HL-60 (cell line): Measurements from ENCODE around the gene THPO.

Source experiments
- DNase-seq, 2 experiments: peaks; one replicate each; pipeline ENCODE4 v3.0.0-alpha.2; 2010 to 2020; ENCODE audit warnings: low read depth in 1 of 2, low spot score in 1 of 2
- H3K27ac ChIP-seq: fragments of 250-450 bp; sonication (Bioruptor Pico); replicated peaks from 2 replicates; pipeline ENCODE4 v1.5.1; 2020; ENCODE audit warnings: mild to moderate bottlenecking, moderate library complexity
- H3K27me3 ChIP-seq: fragments of 250-450 bp; sonication (Bioruptor Pico); 2 replicates; pipeline ENCODE4 v1.5.1; 2021; ENCODE audit warnings: mild to moderate bottlenecking, moderate library complexity; ENCODE audit not compliant: insufficient read depth, poor library complexity, severe bottlenecking
- H3K4me3 ChIP-seq: replicated peaks from 2 replicates; pipeline ENCODE4 v1.5.1; 2011; ENCODE audit warnings: mild to moderate bottlenecking, control low read depth, low read length; ENCODE audit not compliant: insufficient read depth
- GABPA ChIP-seq: IDR thresholded peaks from 2 replicates; pipeline ENCODE4 v1.6.1; 2012; ENCODE audit warnings: low read depth
- POLR2AphosphoS5 ChIP-seq: IDR thresholded peaks from 2 replicates; pipeline ENCODE4 v1.6.1; 2012; ENCODE audit warnings: low read depth
- REST ChIP-seq: IDR thresholded peaks from 2 replicates; pipeline ENCODE4 v1.6.1; 2012; ENCODE audit warnings: low read depth; ENCODE audit not compliant: insufficient replicate concordance
- SPI1 ChIP-seq: IDR thresholded peaks from 2 replicates; pipeline ENCODE4 v1.6.1; 2012; ENCODE audit warnings: low read depth, mild to moderate bottlenecking, borderline replicate concordance
- TF ChIP-seq, protein P1 (sequence below): IDR thresholded peaks from one replicate; pipeline ENCODE4 v1.5.1; 2011; ENCODE audit warnings: low read length, control low read depth, inconsistent platforms; ENCODE audit not compliant: insufficient read depth

THPO gene

GRCh38 chr3:184361932-184362667 is 15.9 kb downstream of the THPO start:
- Histone ChIP-seq H3K27me3 (no peaks in the 10 kb centered on the region), H3K27ac (peak overlapping the region; percentile 75), H3K4me3 (peak overlapping the region; percentile 80)
- no peak for TF ChIP-seq SPI1
- no peak for TF ChIP-seq GABPA
- TF ChIP-seq POLR2AphosphoS5, result no peak
- TF ChIP-seq REST, result no peak
- TF ChIP-seq, protein P1, sequence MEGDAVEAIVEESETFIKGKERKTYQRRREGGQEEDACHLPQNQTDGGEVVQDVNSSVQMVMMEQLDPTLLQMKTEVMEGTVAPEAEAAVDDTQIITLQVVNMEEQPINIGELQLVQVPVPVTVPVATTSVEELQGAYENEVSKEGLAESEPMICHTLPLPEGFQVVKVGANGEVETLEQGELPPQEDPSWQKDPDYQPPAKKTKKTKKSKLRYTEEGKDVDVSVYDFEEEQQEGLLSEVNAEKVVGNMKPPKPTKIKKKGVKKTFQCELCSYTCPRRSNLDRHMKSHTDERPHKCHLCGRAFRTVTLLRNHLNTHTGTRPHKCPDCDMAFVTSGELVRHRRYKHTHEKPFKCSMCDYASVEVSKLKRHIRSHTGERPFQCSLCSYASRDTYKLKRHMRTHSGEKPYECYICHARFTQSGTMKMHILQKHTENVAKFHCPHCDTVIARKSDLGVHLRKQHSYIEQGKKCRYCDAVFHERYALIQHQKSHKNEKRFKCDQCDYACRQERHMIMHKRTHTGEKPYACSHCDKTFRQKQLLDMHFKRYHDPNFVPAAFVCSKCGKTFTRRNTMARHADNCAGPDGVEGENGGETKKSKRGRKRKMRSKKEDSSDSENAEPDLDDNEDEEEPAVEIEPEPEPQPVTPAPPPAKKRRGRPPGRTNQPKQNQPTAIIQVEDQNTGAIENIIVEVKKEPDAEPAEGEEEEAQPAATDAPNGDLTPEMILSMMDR, result no peak
- DNase-seq, result peak; percentile 59 to 77

GRCh38 chr3:184361532-184361931 is 16.5 kb downstream of the THPO start, which contains the start of the genes CLCN2 and POLR2H:
Gene CLCN2, minus strand, starts transcription at chr3:184361605. Its CDS starts 126 bp downstream, at chr3:184361479.
Gene POLR2H, plus strand, starts transcription at chr3:184361710. Its CDS starts 1,783 bp downstream, at chr3:184363493.
- Histone ChIP-seq H3K27ac (peak within 1 kb of the TSS; percentile 75), H3K27me3 (no peaks in the 10 kb centered on the region), H3K4me3 (peak within 1 kb of the TSS; percentile 80)
- DNase-seq, result peak in 1 of 2 experiments; percentile 59
- TF ChIP-seq GABPA (no peak), SPI1 (no peak), POLR2AphosphoS5 (no peak), REST (no peak)

DNA sequence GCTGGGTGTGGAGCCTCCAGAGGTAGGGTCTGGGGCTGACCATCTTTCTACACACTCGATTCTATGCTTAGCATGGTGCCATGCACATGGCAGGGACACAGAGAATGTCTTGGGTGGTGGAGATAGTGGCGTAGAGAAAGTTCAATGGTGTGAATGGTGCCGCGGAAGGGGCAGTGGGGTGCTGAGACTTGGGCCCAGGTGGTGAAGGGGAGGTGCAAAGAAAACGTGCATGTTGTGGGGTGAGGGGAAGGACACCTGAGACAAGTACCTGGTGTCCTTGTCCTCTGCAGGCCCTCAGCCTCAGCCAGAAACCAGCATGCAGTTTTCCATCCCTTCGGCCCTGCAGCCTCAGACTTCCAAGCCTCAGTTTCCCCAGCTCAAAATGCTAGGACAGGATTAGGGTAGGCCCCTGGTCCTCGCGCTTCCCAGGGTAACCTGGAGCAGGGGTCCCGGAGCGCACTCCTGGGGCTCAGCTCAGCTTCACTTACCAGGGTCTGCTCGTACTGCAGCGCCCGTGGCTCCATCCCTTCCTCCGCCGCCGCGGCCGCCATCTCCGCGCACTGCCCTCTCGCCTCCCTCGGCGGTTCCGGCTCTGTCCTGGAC is 17.0 kb downstream of the THPO start:
- DNase-seq, result no peak
- Histone ChIP-seq H3K27me3 (no peaks in the 10 kb centered on the region), H3K4me3 (peak overlapping the region; percentile 80), H3K27ac (no peak overlapping the region)
- TF ChIP-seq POLR2AphosphoS5 (no peak), SPI1 (no peak), REST (no peak), GABPA (no peak)
- TF ChIP-seq, protein P1, result no peak
